Epithelial cell of proximal tubule (primary cell): Measurements from ENCODE around the gene MED17. TPM values are rescaled to one million over a fixed set of nuclear protein-coding genes. Genes with fewer than 3 reads are reported as not detected.

ENCODE experiments used
- DNase-seq: peaks from one replicate; pipeline ENCODE4 v3.0.0-alpha.2; 2011; ENCODE audit warnings: low read depth
- H3K4me3 ChIP-seq: 2 replicates; pipeline ENCODE4 v1.5.1; 2011; ENCODE audit warnings: low read depth, mild to moderate bottlenecking, low read length
- CTCF ChIP-seq: conservative IDR thresholded peaks from 2 replicates; pipeline ENCODE4 v1.5.1; 2012; ENCODE audit warnings: low read depth, mild to moderate bottlenecking, low read length
- total RNA-seq: library from RNA; depleted of rRNA; stranded (reverse); fragments of >200 nt; gene quantifications from 2 replicates; pipeline ENCODE4 v1.2.3, GENCODE V29; 2015

Gene MED17
- total RNA-seq, 1 donor from 2014 or later: 26.9 TPM

DNA sequence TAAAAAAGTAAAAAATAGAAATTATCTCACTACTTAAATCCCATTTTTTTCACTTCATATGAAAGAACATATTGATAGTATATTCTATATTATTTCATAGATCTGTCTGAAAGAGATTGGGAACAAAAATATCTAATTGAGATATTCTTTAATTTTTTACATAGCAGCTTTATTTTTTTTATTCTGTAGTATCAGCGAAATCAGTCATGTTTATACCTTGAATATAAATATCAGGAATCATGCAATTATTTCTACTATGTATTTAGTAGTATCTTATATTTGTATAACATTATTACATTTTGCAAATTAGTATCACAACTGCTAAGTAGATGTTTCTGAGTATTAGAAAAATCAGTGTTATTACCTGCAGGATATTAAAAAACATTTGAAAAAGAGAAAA is 22.2 kb upstream of the MED17 start:
- H3K4me3 ChIP-seq: no peak overlapping the region
- no peak for TF ChIP-seq CTCF
- DNase-seq: no peak

GRCh38 chr11:93765551-93765950 is 18.5 kb upstream of the MED17 start:
- no peak for TF ChIP-seq CTCF
- DNase-seq: no peak
- no peak overlapping the region for H3K4me3 ChIP-seq

DNA sequence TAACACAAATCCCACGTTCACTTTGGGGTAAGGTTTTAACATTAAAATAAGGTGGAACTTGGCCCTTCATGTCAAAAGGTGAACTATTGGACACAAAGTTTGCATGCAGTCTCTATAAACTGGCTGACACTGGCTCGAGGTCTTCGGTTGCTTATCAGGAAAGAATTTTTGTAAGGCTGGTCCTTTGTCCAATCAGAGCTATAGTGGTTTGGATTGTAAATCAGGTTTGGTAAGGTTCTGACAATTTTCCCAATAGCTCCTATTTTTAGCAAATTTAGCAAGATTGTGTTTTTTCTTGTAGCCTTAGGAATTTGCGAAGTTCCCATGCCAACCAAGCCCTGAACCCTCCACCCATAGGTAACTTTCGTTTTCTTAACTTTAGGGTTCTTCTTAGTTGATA is 17.6 kb upstream of the MED17 start:
- no peak for TF ChIP-seq CTCF
- H3K4me3 ChIP-seq: no peak overlapping the region
- no peak for DNase-seq

- TF ChIP-seq CTCF: no peak
- H3K4me3 ChIP-seq: no peak overlapping the region
- no peak for DNase-seq
These were observed 17.1 kb upstream of the MED17 start for GRCh38 chr11:93767018-93767417.

DNA sequence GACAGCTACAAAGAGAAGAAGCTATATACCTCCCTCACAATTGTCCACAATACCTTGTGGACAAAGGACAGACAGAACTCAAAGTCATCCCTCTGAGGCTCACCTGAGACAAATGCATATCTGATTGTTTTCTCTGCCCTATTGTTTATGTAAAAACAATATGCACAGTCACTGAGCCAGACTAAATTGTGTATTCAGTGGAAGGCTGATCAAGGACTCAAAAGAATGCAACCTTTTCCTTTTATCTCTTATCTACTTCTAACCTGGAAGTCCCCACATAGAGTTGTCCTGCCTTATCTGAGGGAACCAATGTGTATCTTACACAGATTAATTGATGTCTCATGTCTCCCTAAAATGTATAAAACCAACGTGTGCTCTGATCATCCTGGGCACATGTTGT is 13.9 kb upstream of the MED17 start:
- TF ChIP-seq CTCF: no peak
- no peak overlapping the region for H3K4me3 ChIP-seq
- no peak for DNase-seq

DNA sequence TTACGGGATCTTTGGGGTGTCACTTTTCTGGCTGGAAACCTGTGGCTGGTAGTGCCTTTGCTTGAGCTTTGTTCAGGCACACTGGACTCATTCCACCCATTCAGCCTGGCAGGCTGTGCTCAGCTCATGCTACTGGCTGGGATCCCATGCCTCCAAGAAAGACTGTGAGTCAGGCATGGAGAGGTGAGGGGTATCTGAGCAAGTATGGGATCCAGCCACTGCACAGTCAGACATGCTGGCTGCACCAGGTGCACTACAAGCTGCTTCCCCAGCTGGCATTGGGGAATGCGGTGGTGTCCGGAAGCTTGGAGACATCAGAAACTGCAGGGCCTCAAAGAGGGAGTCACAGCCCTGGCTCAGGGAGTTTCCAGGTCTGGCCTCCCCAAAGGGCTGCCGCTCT is 12.0 kb upstream of the MED17 start:
- no peak for DNase-seq
- TF ChIP-seq CTCF: no peak
- no peak overlapping the region for H3K4me3 ChIP-seq

GRCh38 chr11:93773045-93773477 is 11.0 kb upstream of the MED17 start:
- no peak overlapping the region for H3K4me3 ChIP-seq
- no peak for TF ChIP-seq CTCF
- no peak for DNase-seq
